ENCODE measurements around the gene SCYGR4. TPM values are rescaled to one million over a fixed set of nuclear protein-coding genes. Genes with fewer than 3 reads are reported as not detected.
A peak's percentile ranks its signal among the peaks of the same experiment; 100 is the strongest.
"Not testable (repeated sequence)": the region's sequence is repeated elsewhere in the genome, so short reads cannot be mapped to it uniquely, and the experiment has no call there.

The SCYGR4 gene
- total RNA-seq, 1 experiment from 2014 or later, result not detected

- no peak for DNase-seq
- no peaks in the 10 kb centered on the region for H3K27me3 ChIP-seq
- H3K36me3 ChIP-seq, result no peaks in the 10 kb centered on the region
- no peak overlapping the region for H3K4me3 ChIP-seq
- H3K9me3 ChIP-seq, result no peaks in the 10 kb centered on the region
These were observed 26.8 kb downstream of the SCYGR4 start for GRCh38 chr2:227643990-227644551.

- H3K27me3 ChIP-seq, result no peaks in the 10 kb centered on the region
- no peaks in the 10 kb centered on the region for H3K9me3 ChIP-seq
- DNase-seq, result peak; percentile 72
- H3K4me3 ChIP-seq, result no peak overlapping the region
- H3K36me3 ChIP-seq, result no peaks in the 10 kb centered on the region
These were observed 36.1 kb downstream of the SCYGR4 start for GRCh38 chr2:227653419-227653818.

- H3K36me3 ChIP-seq, result no peaks in the 10 kb centered on the region
- DNase-seq, result no peak
- H3K9me3 ChIP-seq, result no peaks in the 10 kb centered on the region
- no peaks in the 10 kb centered on the region for H3K27me3 ChIP-seq
- no peak overlapping the region for H3K4me3 ChIP-seq
These were observed 37.1 kb downstream of the SCYGR4 start for GRCh38 chr2:227654426-227654825.

- Histone ChIP-seq H3K4me3 (no peak overlapping the region), H3K9me3 (no peaks in the 10 kb centered on the region), H3K36me3 (no peaks in the 10 kb centered on the region), H3K27me3 (no peaks in the 10 kb centered on the region)
- peak; percentile 60 for DNase-seq
These were observed 38.2 kb downstream of the SCYGR4 start for GRCh38 chr2:227655454-227655853.

GRCh38 chr2:227657199-227657845 lies 40.0 kb downstream of the SCYGR4 start:
- Histone ChIP-seq H3K27me3 (no peaks in the 10 kb centered on the region), H3K4me3 (no peak overlapping the region), H3K9me3 (no peaks in the 10 kb centered on the region), H3K36me3 (no peaks in the 10 kb centered on the region)
- peak; percentile 18 for DNase-seq

- Histone ChIP-seq H3K36me3 (no peaks in the 10 kb centered on the region), H3K27me3 (no peaks in the 10 kb centered on the region), H3K9me3 (no peaks in the 10 kb centered on the region), H3K4me3 (no peak overlapping the region)
- DNase-seq, result no peak
These were observed 43.8 kb downstream of the SCYGR4 start for GRCh38 chr2:227661025-227661649.

- H3K27me3 ChIP-seq, result no peaks in the 10 kb centered on the region
- no peak for DNase-seq
- H3K36me3 ChIP-seq, result no peaks in the 10 kb centered on the region
- H3K9me3 ChIP-seq, result no peaks in the 10 kb centered on the region
- no peak overlapping the region for H3K4me3 ChIP-seq
These were observed 44.5 kb downstream of the SCYGR4 start for GRCh38 chr2:227661827-227662226.

GRCh38 chr2:227665189-227665940 lies 48.1 kb downstream of the SCYGR4 start:
- no peak overlapping the region for H3K4me3 ChIP-seq
- no peaks in the 10 kb centered on the region for H3K36me3 ChIP-seq

GRCh38 chr2:227666631-227667170 lies 49.4 kb downstream of the SCYGR4 start, which contains the start of gene SCYGR5:
Gene SCYGR5 (plus strand): TSS chr2:227666804. CDS start chr2:227666804, 0 bp downstream.
- DNase-seq, H3K27me3 ChIP-seq, H3K9me3 ChIP-seq, H3K36me3 ChIP-seq, H3K4me3 ChIP-seq: not testable (repeated sequence)

More at GRCh38 chr2:227665189-227665940, 48.1 kb downstream of the SCYGR4 start:
- DNase-seq, result no peak
- Histone ChIP-seq H3K9me3 (no peaks in the 10 kb centered on the region), H3K27me3 (no peaks in the 10 kb centered on the region)

Other genes with a start within 250 kb of the SCYGR4 start
- not detected in 2 replicates for gene TM4SF20, start 238.2 kb upstream of the SCYGR4 start, total RNA-seq (2014; rRNA removed; shearing (Covaris generic); ENCODE audit: low replicate concordance)
- not detected in 2 replicates for gene SCYGR1, start 229.5 kb upstream of the SCYGR4 start, total RNA-seq (2014; rRNA removed; shearing (Covaris generic); ENCODE audit: low replicate concordance)
- 68.6 and 100 TPM in 2 replicates for gene AGFG1, start 145.3 kb upstream of the SCYGR4 start, total RNA-seq (2014; rRNA removed; shearing (Covaris generic); ENCODE audit: low replicate concordance)
- gene SCYGR2, start 18.6 kb upstream of the SCYGR4 start, total RNA-seq (2014; rRNA removed; shearing (Covaris generic); ENCODE audit: low replicate concordance), result not detected in 2 replicates
- not detected in 2 replicates for gene SCYGR3, start 2.7 kb upstream of the SCYGR4 start, total RNA-seq (2014; rRNA removed; shearing (Covaris generic); ENCODE audit: low replicate concordance)
- gene SCYGR5, start 49.3 kb downstream of the SCYGR4 start, total RNA-seq (2014; rRNA removed; shearing (Covaris generic); ENCODE audit: low replicate concordance), result not detected in 2 replicates
- 1.2 and 1.6 TPM in 2 replicates for gene SLC19A3, start 100.5 kb downstream of the SCYGR4 start, total RNA-seq (2014; rRNA removed; shearing (Covaris generic); ENCODE audit: low replicate concordance)
- gene SCYGR6, start 107.3 kb downstream of the SCYGR4 start, total RNA-seq (2014; rRNA removed; shearing (Covaris generic); ENCODE audit: low replicate concordance), result not detected in 2 replicates
- not detected in 2 replicates for gene SCYGR7, start 110.8 kb downstream of the SCYGR4 start, total RNA-seq (2014; rRNA removed; shearing (Covaris generic); ENCODE audit: low replicate concordance)
- not detected in 2 replicates for gene SCYGR8, start 128.4 kb downstream of the SCYGR4 start, total RNA-seq (2014; rRNA removed; shearing (Covaris generic); ENCODE audit: low replicate concordance)
- gene CCL20, start 196.3 kb downstream of the SCYGR4 start, total RNA-seq (2014; rRNA removed; shearing (Covaris generic); ENCODE audit: low replicate concordance), result 1.5 TPM in 1 of 2 replicates, not detected in the other